Activated CD4-positive, alpha-beta T cell treated with anti-CD3 and anti-CD28 coated beads, Interleukin-2, amount 50 U/mL, for 24 hours (primary cell): ENCODE data around the gene ACOT9.
"Not testable (repeated sequence)": the region's sequence is repeated elsewhere in the genome, so short reads cannot be mapped to it uniquely, and the experiment has no call there.

ENCODE experiments used
- DNase-seq, 2 donors: peaks; one replicate each; pipeline ENCODE4 v3.0.0-alpha.2; 2020; ENCODE audit warnings: low read depth in 1 of 2, low spot score in 1 of 2

Gene ACOT9

DNA sequence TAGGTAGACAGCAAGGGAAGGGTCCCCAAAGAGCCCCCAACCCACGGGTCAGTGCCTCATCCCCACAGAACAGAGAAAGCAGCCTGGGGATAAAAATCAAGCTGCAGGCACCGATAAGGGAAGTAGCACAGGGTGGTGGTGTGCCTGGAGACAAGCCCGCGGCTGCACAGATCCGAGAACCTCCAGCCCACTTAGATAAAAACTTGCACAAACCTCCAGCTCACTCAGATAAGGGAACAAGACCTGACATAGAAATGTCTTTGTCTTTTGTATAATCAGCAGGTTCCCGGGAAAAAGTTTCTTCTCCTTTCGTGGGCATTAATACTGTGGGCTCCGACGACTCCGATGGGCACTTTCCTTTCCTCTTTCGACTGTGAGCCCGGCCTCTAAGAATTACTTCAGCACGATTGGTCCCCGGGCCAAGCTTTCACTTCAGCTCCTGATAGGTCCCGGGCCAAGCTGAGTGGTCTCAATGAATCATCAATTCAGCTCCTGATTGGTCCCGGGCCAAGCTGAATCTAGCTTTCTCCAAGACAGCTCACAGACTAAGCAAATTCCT, 43.4 kb downstream of the ACOT9 start:
- no peak for DNase-seq

DNA sequence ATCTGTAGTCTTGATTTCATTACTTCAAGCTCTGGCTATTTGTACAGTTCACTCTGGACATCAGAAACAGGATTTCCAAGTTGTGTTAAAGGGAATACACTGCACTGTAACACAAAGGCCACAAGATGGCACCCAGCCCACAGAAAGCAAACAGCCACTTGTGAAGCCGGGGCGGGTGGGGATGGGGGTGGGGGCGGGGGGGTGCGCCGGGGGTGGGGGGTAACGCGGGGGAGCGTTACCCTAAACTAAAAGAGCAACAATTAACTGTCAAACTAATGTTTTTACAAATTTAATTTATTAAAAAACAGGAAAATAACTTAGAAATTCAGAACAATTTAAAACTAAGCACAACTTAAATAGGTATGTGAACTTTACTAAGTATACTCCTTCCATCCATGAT, 48.5 kb downstream of the ACOT9 start:
- DNase-seq, result peak in 1 of 2 donors; percentile 11

GRCh38 chrX:23692166-23692565, 50.9 kb downstream of the ACOT9 start:
- DNase-seq, result no peak

- not testable (repeated sequence) for DNase-seq
Observed at GRCh38 chrX:23676486-23676885, 66.6 kb downstream of the ACOT9 start.

DNA sequence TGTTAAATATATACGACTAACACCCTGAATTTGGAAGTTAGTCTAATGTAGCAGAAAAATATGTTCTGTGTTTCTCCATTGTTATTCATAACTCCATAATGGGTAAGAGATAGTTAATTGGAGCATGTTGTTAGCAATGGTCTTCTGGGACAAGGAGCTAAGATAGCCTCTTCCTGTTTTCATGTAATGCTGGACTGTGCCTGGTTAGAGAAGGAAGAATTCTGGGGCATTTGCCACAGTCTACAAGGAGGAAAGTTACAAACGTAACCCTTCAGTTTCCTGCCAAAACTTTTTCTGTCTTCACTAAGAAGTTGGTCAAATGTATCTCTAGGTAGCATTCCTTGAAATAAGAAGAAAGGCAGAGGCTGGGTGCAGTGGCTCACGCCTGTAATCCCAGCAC, 70.0 kb downstream of the ACOT9 start:
- no peak for DNase-seq

GRCh38 chrX:23670528-23670927, 72.5 kb downstream of the ACOT9 start:
- no peak for DNase-seq

DNA sequence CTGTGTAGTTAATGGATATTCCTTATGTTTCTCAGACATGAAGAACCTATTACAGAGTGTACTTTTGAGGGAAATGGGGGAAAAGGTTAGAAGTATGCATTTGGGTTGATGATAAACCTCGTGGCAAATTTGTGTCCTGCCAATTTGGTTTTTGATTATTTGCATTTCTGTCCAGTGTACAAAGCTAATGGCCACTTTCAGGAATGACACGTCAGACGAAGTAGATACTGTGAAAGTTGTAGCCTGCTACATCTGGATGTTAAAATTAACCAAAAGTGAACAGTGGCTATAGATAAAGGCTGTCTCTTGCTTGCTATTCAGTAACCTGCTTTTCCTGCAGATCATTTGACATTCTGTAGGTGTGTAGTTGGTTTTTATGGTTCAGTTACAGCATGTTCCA, 74.7 kb downstream of the ACOT9 start:
- DNase-seq, result no peak

- DNase-seq, result peak; percentile 46 to 66
Observed at GRCh38 chrX:23667239-23668177, 75.6 kb downstream of the ACOT9 start, which contains the start of gene PRDX4. Gene PRDX4, plus strand, starts transcription at chrX:23667493. Its CDS starts 78 bp downstream, at chrX:23667571.

DNA sequence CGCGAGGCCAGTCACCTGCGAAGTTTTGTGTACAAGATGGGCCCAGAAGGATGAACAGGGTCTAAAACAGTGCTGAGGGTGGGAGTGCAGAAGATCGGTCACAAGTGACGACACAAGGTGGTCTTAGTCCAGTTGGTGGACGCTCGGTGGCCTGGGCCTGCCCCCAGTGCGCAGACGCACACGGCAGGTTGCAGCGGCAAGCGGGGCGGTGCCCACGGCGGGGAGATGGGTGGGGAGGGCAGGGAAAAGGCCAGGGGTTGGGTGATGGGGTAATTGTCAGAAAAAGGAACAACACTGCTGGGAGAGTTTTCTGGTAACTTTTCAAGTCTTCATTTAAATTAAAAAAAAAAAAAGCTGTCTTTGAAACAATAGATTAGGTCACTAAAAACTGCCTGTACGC, 76.8 kb downstream of the ACOT9 start:
- DNase-seq, result no peak

- no peak for DNase-seq
Observed at GRCh38 chrX:23664496-23664895, 78.6 kb downstream of the ACOT9 start.

- peak in 1 of 2 donors; percentile 25 for DNase-seq
Observed at GRCh38 chrX:23662853-23663252, 80.2 kb downstream of the ACOT9 start.

GRCh38 chrX:23662187-23662586, 80.9 kb downstream of the ACOT9 start:
- DNase-seq, result peak in 1 of 2 donors; percentile 11

- DNase-seq, result no peak
Observed at GRCh38 chrX:23661671-23662070, 81.4 kb downstream of the ACOT9 start.

DNA sequence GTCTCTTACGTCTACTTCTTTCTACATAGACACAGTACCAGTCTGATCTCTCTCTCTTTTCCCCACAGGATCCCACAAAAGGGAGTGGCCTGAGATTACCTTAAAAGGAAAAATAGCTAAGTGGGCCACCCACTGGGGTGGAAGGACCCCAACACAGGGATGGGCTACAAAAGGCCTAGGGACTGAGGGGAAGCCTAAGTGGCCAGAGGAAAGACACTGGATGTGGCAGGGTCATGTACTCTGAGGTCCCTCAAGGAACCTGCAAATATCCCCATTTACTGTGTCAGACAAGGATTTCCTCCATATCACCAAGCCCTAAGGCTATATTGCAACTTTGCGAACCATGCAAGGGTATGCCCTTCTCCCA, 82.3 kb downstream of the ACOT9 start:
- no peak for DNase-seq

- not testable (repeated sequence) for DNase-seq
Observed at GRCh38 chrX:23660083-23660765, 82.9 kb downstream of the ACOT9 start.

DNA sequence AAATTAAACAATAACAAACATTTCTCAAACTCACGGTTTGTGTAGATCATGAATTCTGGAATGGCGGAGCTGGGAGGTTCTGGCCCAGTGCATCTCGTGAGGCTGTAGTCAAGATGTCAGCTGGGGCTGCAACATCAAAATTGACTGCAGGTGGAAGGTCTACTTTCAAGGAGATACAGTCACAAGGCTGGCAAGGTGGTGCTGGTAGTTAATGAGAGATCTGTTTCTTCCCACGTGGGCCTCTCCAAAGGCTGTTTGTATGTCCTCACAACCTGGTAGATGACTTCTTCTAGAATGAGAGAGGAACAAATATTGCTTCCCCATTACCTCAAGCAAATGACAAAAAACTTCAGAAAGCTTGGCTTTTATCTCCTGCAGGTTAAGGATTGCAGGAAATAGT, 83.7 kb downstream of the ACOT9 start:
- DNase-seq, result no peak

GRCh38 chrX:23656684-23657083, 86.4 kb downstream of the ACOT9 start:
- no peak for DNase-seq

- no peak for DNase-seq
Observed at GRCh38 chrX:23656091-23656490, 87.0 kb downstream of the ACOT9 start.
